Osteoblast (primary cell): ENCODE results near the gene ARHGDIA. TPM values are rescaled to one million over a fixed set of nuclear protein-coding genes. Genes with fewer than 3 reads are reported as not detected.

Experiments
- DNase-seq: peaks from one replicate; pipeline ENCODE4 v3.0.0; 2011; ENCODE audit warnings: low spot score, mixed read lengths; ENCODE audit not compliant: insufficient read length; ENCODE audit errors: missing footprints
- H2AFZ ChIP-seq: 2 replicates; pipeline ENCODE4 v1.6.0; 2011; ENCODE audit warnings: mild to moderate bottlenecking, low read length
- H3K27ac ChIP-seq: 2 replicates; pipeline ENCODE4 v1.5.1; 2011; ENCODE audit warnings: mild to moderate bottlenecking, low read depth, low read length, moderate library complexity
- H3K27me3 ChIP-seq: 2 replicates; pipeline ENCODE4 v1.6.0; 2012; ENCODE audit warnings: mild to moderate bottlenecking, control low read depth, inconsistent platforms, low read length, moderate library complexity; ENCODE audit not compliant: insufficient read depth
- H3K36me3 ChIP-seq: 2 replicates; pipeline ENCODE4 v1.5.1; 2011; ENCODE audit warnings: mild to moderate bottlenecking, low read length, control low read depth, moderate library complexity; ENCODE audit not compliant: insufficient read depth
- H3K4me1 ChIP-seq: 2 replicates; pipeline ENCODE4 v1.5.1; 2011; ENCODE audit warnings: mild to moderate bottlenecking, low read length, control low read depth, moderate library complexity; ENCODE audit not compliant: insufficient read depth
- H3K4me2 ChIP-seq: 2 replicates; pipeline ENCODE4 v1.6.0; 2011; ENCODE audit warnings: mild to moderate bottlenecking, low read length; ENCODE audit not compliant: insufficient read depth
- H3K4me3 ChIP-seq: fragments of 200-600 bp; sonication (generic); 3 replicates; pipeline ENCODE4 v1.5.1; 2012; ENCODE audit warnings: mild to moderate bottlenecking, low read length, inconsistent platforms; ENCODE audit not compliant: insufficient read depth
- H3K79me2 ChIP-seq: 2 replicates; pipeline ENCODE4 v1.6.0; 2012; ENCODE audit warnings: mild to moderate bottlenecking, low read length, control low read depth, inconsistent platforms; ENCODE audit not compliant: insufficient read depth
- H3K9me3 ChIP-seq: 2 replicates; pipeline ENCODE4 v1.5.1; 2011; ENCODE audit warnings: low read depth, low read length, control low read depth
- H4K20me1 ChIP-seq: 2 replicates; pipeline ENCODE4 v1.6.0; 2012; ENCODE audit warnings: mild to moderate bottlenecking, low read length, control low read depth; ENCODE audit not compliant: insufficient read depth
- CTCF ChIP-seq: IDR thresholded peaks from 2 replicates; pipeline ENCODE4 v1.5.1; 2011; ENCODE audit warnings: mild to moderate bottlenecking, low read depth, low read length, moderate library complexity; ENCODE audit errors: extremely low read depth
- total RNA-seq: library from RNA; depleted of rRNA; stranded (reverse); fragments of >200 nt; gene quantifications from 2 replicates; pipeline ENCODE4 v1.2.3, GENCODE V29; 2012

ARHGDIA gene
- total RNA-seq, 1 donor: 133 TPM

GRCh38 chr17:81867170-81867990, 3.8 kb downstream of the ARHGDIA start:
- DNase-seq: peak; percentile 78
- Histone ChIP-seq H3K27ac (peak overlapping the region; percentile 41), H3K4me1 (peaks cover 32% of the 10 kb centered on the region), H4K20me1 (peaks cover 48% of the 10 kb centered on the region), H3K4me2 (no peak overlapping the region), H3K27me3 (no peaks in the 10 kb centered on the region), H3K79me2 (peaks cover 64% of the 10 kb centered on the region), H3K36me3 (peaks cover 60% of the 10 kb centered on the region), H2AFZ (no peak overlapping the region), H3K4me3 (no peak overlapping the region), H3K9me3 (no peaks in the 10 kb centered on the region)
- no peak for TF ChIP-seq CTCF

DNA sequence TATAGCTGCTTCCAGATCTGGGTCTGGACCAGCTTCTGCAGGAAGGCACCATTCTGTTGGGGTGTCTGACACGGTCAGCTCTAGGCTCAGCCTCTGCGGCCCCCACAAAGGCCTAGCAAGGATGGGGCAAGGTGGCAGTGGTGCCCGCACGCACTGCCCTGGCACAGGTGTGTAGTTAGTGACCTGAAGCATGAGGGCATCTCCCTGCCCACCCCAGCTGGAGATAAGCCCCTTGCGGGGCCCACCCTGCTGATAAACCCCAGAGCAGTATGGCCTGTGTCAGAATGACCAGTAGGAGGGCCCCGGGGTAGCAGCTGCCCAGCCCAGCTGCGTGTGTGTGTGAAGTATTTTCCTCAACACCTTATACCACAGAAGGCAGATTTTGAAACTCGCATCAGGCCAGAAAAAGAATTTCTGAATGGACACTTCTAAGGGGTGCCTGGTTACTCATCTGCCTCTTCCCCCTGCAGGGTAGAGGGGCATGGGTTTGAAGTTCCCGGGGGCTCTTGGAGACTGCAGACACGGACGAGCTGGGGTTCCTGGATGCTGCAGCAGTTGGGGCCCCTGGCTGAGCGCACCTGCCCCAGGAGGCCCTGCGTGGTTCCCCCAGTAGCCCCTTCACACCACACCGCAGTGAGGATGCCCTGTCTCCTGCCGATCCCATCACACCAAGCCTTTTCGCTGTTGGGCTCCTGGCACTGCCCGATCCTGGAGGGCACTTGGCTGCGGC, 4.5 kb downstream of the ARHGDIA start:
- peaks cover 60% of the 10 kb centered on the region for H3K36me3 ChIP-seq
- no peak overlapping the region for H2AFZ ChIP-seq
- no peak overlapping the region for H3K4me3 ChIP-seq
- peaks cover 67% of the 10 kb centered on the region for H3K79me2 ChIP-seq
- H4K20me1 ChIP-seq: peaks cover 48% of the 10 kb centered on the region
- no peak overlapping the region for H3K4me2 ChIP-seq
- H3K4me1 ChIP-seq: peaks cover 31% of the 10 kb centered on the region
- H3K27me3 ChIP-seq: no peaks in the 10 kb centered on the region
- H3K27ac ChIP-seq: peak overlapping the region; percentile 42
- TF ChIP-seq CTCF: no peak
- peak; percentile 87 for DNase-seq
- H3K9me3 ChIP-seq: no peaks in the 10 kb centered on the region

GRCh38 chr17:81865733-81866439, 5.3 kb downstream of the ARHGDIA start:
- Histone ChIP-seq H3K4me3 (no peak overlapping the region), H3K79me2 (peaks cover 67% of the 10 kb centered on the region), H3K4me1 (peaks cover 33% of the 10 kb centered on the region), H3K4me2 (no peak overlapping the region), H4K20me1 (peaks cover 48% of the 10 kb centered on the region), H3K36me3 (peaks cover 60% of the 10 kb centered on the region), H2AFZ (no peak overlapping the region), H3K27me3 (no peaks in the 10 kb centered on the region), H3K9me3 (no peaks in the 10 kb centered on the region), H3K27ac (peak overlapping the region; percentile 42)
- peak; percentile 85 for DNase-seq
- TF ChIP-seq CTCF: no peak
